A673 (cell line): ENCODE measurements around the gene FRAS1. TPM values are rescaled to one million over a fixed set of nuclear protein-coding genes. Genes with fewer than 3 reads are reported as not detected.

ENCODE experiments used
- BruUV-seq: library from RNA; stranded (reverse); fragments of 400-500 nt; replicated peaks from 2 replicates; lab custom pipeline; 2021; lab: Mats Ljungman, UMichigan
- CTCF ChIA-PET: fragments of 300-600 bp; sonication (Branson Sonifier 250); formaldehyde crosslinking; loops from one replicate; lab custom pipeline; 2022; ENCODE audit warnings: antibody characterized with exemption; lab: Charles Lee
- POLR2A ChIA-PET: fragments of 300-600 bp; sonication (Branson Sonifier 250); formaldehyde crosslinking; loops from one replicate; lab custom pipeline; 2022; ENCODE audit warnings: antibody characterized with exemption; ENCODE audit not compliant: low non-redundant PET; lab: Charles Lee
- DNase-seq: peaks from one replicate; pipeline ENCODE4 v3.0.0-alpha.2; 2015; ENCODE audit warnings: low spot score
- H3K27ac ChIP-seq: fragments of 200-600 bp; sonication (generic); 2 replicates; pipeline ENCODE4 v1.5.1; 2016; ENCODE audit warnings: mixed run types, low read depth, mild to moderate bottlenecking, mixed read lengths, antibody characterized with exemption, low read length; ENCODE audit not compliant: poor library complexity, severe bottlenecking
- H3K27me3 ChIP-seq: fragments of 200-600 bp; sonication (generic); replicated peaks from 2 replicates; pipeline ENCODE4 v1.6.1; 2017; ENCODE audit warnings: mixed run types, low read depth, mild to moderate bottlenecking, mixed read lengths, antibody characterized with exemption, low read length; ENCODE audit not compliant: insufficient read depth, poor library complexity
- H3K36me3 ChIP-seq: fragments of 200-600 bp; sonication (generic); 2 replicates; pipeline ENCODE4 v1.6.1; 2016; ENCODE audit warnings: mixed run types, mild to moderate bottlenecking, mixed read lengths, antibody characterized with exemption, low read length; ENCODE audit not compliant: insufficient read depth, poor library complexity, severe bottlenecking
- H3K4me1 ChIP-seq: fragments of 200-600 bp; sonication (generic); 2 replicates; pipeline ENCODE4 v1.6.1; 2017; ENCODE audit warnings: mixed run types, mild to moderate bottlenecking, mixed read lengths, antibody characterized with exemption, low read length; ENCODE audit not compliant: insufficient read depth, poor library complexity, severe bottlenecking
- H3K4me3 ChIP-seq: fragments of 200-600 bp; sonication (generic); 2 replicates; pipeline ENCODE4 v1.5.1; 2016; ENCODE audit warnings: low read depth, mixed run types, mild to moderate bottlenecking, mixed read lengths, low read length; ENCODE audit not compliant: poor library complexity, severe bottlenecking
- H3K9me3 ChIP-seq: fragments of 200-600 bp; sonication (generic); 2 replicates; pipeline ENCODE4 v1.6.1; 2016; ENCODE audit warnings: mixed run types, low read depth, mild to moderate bottlenecking, mixed read lengths, antibody characterized with exemption, low read length; ENCODE audit not compliant: poor library complexity, severe bottlenecking
- CTCF ChIP-seq: fragments of 300-800, 200-600 bp; sonication (generic); conservative IDR thresholded peaks from 2 replicates; pipeline ENCODE4 v1.5.1; 2017; ENCODE audit warnings: low read depth, mild to moderate bottlenecking, antibody characterized with exemption, low read length, moderate library complexity, mixed read lengths
- EZH2 ChIP-seq: fragments of 200-600 bp; sonication (generic); IDR thresholded peaks from 2 replicates; pipeline ENCODE4 v1.6.1; 2017; ENCODE audit warnings: borderline replicate concordance, low read depth, mild to moderate bottlenecking, mixed read lengths, antibody characterized with exemption, low read length; ENCODE audit not compliant: poor library complexity, severe bottlenecking
- intact Hi-C: fragments of 100-400 bp; cut with micrococcal nuclease; formaldehyde crosslinking; loops from one replicate; pipeline ENCODE4 v1.10.0; 2022; ENCODE audit not compliant: unreplicated experiment
- total RNA-seq: library from RNA; stranded (reverse); gene quantifications from 2 replicates; pipeline ENCODE4 v1.2.3, GENCODE V29; 2021

Gene FRAS1
- total RNA-seq, 1 experiment from 2014 or later: 0.06 TPM

GRCh38 chr4:78040431-78040830 is 16.7 kb upstream of the FRAS1 start:
- POLR2A ChIA-PET: no interaction called here
- no TSS peak for BruUV-seq
- H3K9me3 ChIP-seq: no peaks in the 10 kb centered on the region
- intact Hi-C loops: no loop called here
- peak; percentile 6 for DNase-seq
- H3K4me3 ChIP-seq: no peak overlapping the region
- no peaks in the 10 kb centered on the region for H3K27me3 ChIP-seq
- TF ChIP-seq EZH2 (no peak), CTCF (no peak)
- H3K4me1 ChIP-seq: no peaks in the 10 kb centered on the region
- CTCF ChIA-PET: no interaction called here
- H3K27ac ChIP-seq: no peak overlapping the region
- no peaks in the 10 kb centered on the region for H3K36me3 ChIP-seq

- DNase-seq: no peak
- no TSS peak for BruUV-seq
- TF ChIP-seq CTCF (no peak), EZH2 (no peak)
- H3K4me1 ChIP-seq: no peaks in the 10 kb centered on the region
- intact Hi-C loops: no loop called here
- ChIA-PET POLR2A (no interaction called here), CTCF (no interaction called here)
- no peaks in the 10 kb centered on the region for H3K27me3 ChIP-seq
- no peak overlapping the region for H3K4me3 ChIP-seq
- H3K27ac ChIP-seq: no peak overlapping the region
- no peaks in the 10 kb centered on the region for H3K36me3 ChIP-seq
- no peaks in the 10 kb centered on the region for H3K9me3 ChIP-seq
Observed at GRCh38 chr4:78047366-78047765, 9.8 kb upstream of the FRAS1 start.

- Histone ChIP-seq H3K27me3 (no peaks in the 10 kb centered on the region), H3K27ac (no peak overlapping the region), H3K4me3 (peak overlapping the region; percentile 44), H3K9me3 (no peaks in the 10 kb centered on the region), H3K36me3 (no peaks in the 10 kb centered on the region), H3K4me1 (no peaks in the 10 kb centered on the region)
- ChIA-PET CTCF (no interaction called here), POLR2A (no interaction called here)
- DNase-seq: peak; percentile 72
- no TSS peak for BruUV-seq
- TF ChIP-seq CTCF: no peak
- intact Hi-C loops: no loop called here
Observed at GRCh38 chr4:78056265-78057129, 626 bp upstream of the FRAS1 start.
